ENCODE measurements around the gene PLAC8.
"Not testable (repeated sequence)": the region's sequence is repeated elsewhere in the genome, so short reads cannot be mapped to it uniquely, and the experiment has no call there.

The PLAC8 gene

DNA sequence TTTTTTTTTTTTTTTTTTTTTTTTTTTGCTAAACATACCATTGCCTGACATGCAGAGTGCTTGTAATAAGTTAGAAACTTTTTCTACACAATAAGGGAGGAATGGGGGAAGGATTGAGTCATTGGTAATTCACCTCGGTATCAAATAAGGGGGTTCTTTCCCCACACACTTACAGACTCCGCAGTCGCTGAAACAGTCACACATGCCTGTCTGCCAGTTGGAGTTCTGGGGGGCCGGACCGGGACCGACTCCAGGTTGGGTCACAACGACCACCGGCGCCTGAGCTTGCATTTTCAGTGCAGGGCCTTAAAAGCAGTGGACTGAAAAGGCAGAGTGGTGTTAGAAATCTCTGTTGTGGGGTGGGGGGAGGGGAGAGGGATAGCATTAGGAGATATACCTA is 6.9 kb downstream of the PLAC8 start:
- Histone ChIP-seq H3K9ac (ENCODE audit: low read depth, low read length) (no peak overlapping the region; the same call in 1 of the 2 replicates), H3K36me3 (ENCODE audit: insufficient read depth, low read length) (no peaks in the 10 kb centered on the region), H3K9me3 (ENCODE audit: control insufficient read depth, insufficient read depth, low read length) (no peaks in the 10 kb centered on the region), H3K4me1 (ENCODE audit: insufficient read depth, low read length) (peaks cover 3% of the 10 kb centered on the region; the same call in 1 of the 2 replicates)

DNA sequence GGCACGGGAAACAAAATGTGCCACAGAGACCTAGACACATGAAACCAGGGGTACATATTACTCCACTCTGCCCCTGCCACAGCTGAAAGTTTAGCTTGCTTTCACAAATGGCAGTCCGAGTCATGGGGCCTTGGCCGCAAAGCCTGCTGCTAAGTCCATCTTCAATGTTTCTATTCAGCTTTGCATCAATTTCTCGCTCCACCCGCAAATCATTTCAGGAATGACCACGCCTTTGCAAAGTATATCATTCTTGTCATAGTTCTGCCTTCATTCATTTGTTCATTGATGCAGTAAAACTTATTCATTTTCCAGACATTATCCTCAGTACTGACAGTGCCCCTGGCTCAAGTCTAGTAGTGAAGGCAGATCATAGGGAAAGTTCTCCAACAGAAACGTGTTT is 9.5 kb downstream of the PLAC8 start:
- no peaks in the 10 kb centered on the region for H3K9me3 ChIP-seq (ENCODE audit: control insufficient read depth, insufficient read depth, low read length)
- H3K9ac ChIP-seq (ENCODE audit: low read depth, low read length), result no peak overlapping the region
- H3K36me3 ChIP-seq (ENCODE audit: insufficient read depth, low read length), result no peaks in the 10 kb centered on the region
- peaks cover 3% of the 10 kb centered on the region; the same call in 1 of the 2 replicates for H3K4me1 ChIP-seq (ENCODE audit: insufficient read depth, low read length)

DNA sequence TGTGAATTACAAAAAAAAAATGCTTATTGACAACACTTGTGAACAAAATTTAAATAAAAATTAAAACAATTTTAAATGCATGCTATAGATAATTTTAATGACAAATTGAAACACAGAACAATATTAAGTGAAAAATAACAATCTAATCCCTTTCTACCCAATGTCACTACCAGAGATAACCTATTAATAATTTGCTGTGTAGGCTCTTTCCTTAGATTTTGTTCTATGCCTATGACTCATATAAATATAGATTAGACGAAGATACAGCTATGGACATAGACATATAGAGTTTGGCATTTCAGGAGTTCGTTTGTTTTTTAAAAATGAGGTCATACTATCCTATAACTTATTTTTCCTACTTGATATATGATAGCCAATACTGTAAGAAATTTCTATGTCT is 18.1 kb downstream of the PLAC8 start:
- Histone ChIP-seq H3K9ac (ENCODE audit: low read depth, low read length) (no peak overlapping the region), H3K4me1 (ENCODE audit: insufficient read depth, low read length) (no peaks in the 10 kb centered on the region), H3K36me3 (ENCODE audit: insufficient read depth, low read length) (no peaks in the 10 kb centered on the region), H3K9me3 (ENCODE audit: control insufficient read depth, insufficient read depth, low read length) (no peaks in the 10 kb centered on the region)

DNA sequence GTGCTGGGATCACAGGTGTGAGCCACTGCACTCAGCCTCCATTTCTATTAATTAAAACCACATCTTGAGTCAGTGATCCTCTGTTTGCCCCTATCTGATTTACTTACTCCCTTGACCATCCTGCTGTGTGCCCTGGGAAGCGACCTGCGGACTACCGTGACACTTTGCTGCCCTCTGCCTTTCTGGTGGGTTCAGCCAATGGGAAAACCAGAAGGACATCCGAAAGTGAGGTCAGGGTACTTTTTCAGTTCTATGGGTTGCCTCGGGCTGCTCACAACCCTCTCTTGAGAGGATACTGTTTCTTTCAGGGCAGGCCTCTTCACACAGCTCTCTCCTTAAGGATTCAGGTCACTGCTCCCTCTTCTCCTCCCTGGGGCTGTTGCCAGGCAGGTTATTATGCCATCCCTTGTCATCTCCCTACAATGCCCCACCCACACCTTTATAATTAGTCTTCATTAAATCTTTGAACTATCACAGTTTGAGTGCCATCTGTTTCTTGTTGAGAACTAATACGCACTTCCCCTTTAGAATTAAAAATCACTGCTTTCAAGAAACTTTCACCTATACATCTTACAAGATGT is 21.4 kb downstream of the PLAC8 start:
- H3K9ac ChIP-seq (ENCODE audit: low read depth, low read length), result no peak overlapping the region
- no peaks in the 10 kb centered on the region for H3K4me1 ChIP-seq (ENCODE audit: insufficient read depth, low read length)
- no peaks in the 10 kb centered on the region for H3K36me3 ChIP-seq (ENCODE audit: insufficient read depth, low read length)
- H3K9me3 ChIP-seq (ENCODE audit: control insufficient read depth, insufficient read depth, low read length), result no peaks in the 10 kb centered on the region

DNA sequence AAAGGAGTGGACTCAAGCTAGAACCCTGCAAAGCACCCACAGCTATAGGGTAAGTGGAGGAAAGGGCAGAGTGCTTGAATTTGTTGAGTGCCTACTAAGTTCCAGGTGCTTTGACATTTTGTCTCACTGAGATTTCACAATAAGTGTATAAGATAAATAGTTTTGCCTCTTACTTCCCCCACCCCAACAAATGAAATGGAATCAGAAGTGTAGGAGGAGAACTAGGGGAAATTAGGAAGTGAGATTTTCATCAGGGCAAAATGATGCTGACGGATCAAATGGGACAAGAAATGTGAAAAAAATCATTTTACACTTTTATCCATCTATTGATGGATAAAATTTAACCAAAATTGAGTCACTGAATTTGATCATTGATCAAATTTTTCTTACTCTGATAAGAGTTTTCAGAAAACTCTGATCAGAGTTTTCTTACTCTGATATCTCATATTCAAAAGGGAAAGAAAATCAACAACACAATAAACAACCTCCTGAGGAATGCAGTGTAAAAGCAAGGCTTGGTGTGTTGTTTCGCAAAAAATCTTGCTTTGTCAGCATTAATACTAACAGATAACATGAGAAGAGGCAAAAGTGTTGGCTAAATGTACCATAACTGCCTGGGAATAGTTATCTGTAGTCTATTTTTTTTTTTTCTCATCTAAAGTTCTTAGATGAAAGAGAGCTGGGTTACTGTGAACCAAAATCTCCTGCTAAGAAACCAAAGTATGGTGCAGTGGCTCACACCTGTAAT is 24.9 kb downstream of the PLAC8 start:
- H3K9me3 ChIP-seq (ENCODE audit: control insufficient read depth, insufficient read depth, low read length), result no peaks in the 10 kb centered on the region
- no peak overlapping the region for H3K9ac ChIP-seq (ENCODE audit: low read depth, low read length)
- no peaks in the 10 kb centered on the region for H3K36me3 ChIP-seq (ENCODE audit: insufficient read depth, low read length)
- no peaks in the 10 kb centered on the region for H3K4me1 ChIP-seq (ENCODE audit: insufficient read depth, low read length)

DNA sequence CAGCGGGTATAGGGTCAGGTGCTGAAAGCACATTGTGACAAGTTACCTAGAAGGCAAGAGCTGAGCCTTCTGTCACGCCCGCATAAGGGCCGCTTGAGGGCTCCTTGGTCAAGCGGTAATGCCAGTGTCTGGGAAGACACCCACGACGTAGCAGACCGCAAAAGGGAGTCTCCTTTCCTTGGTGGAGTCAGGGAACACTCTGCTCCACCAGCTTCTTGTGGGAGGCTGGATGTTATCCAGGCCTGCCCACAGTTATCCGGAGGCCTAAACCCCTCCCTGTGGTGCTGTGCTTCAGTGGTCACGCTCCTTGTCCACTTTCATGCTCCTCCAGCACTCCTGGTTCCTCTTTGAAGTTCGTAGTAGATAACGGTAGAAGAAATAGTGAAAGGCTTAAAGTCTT is 29.6 kb downstream of the PLAC8 start:
- H3K9ac ChIP-seq (ENCODE audit: low read depth, low read length); H3K9me3 ChIP-seq (ENCODE audit: control insufficient read depth, insufficient read depth, low read length); H3K4me1 ChIP-seq (ENCODE audit: insufficient read depth, low read length): not testable (repeated sequence)

DNA sequence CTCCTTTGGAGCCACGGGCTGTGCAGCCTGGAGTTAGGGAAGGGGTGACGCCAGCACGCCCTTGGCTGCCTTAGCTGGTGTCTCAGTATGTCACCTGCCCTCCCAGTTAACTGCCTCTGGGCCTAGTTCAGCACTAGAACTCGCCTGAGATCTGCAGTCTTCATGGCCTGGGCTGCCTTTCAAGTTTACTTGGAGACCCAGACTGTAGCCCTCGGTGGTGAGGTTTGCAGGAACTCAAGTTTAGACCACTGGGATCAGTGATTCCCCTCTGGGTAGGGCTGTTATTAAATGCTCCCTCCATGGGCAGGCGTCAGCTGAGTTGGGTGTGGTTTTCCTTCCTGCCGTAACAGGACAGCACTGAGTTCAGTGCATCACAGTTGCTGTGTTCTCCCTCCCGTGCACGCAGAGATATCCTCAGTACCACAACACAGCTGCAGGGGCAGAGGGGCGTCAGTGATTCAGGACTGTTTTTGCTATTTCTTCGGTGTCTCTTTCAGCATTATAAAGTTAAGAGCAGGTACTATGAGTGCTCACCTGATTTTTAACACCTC is 30.5 kb downstream of the PLAC8 start:
- Histone ChIP-seq H3K4me1 (ENCODE audit: insufficient read depth, low read length) (no peaks in the 10 kb centered on the region), H3K9ac (ENCODE audit: low read depth, low read length) (no peak overlapping the region), H3K36me3 (ENCODE audit: insufficient read depth, low read length) (no peaks in the 10 kb centered on the region), H3K9me3 (ENCODE audit: control insufficient read depth, insufficient read depth, low read length) (no peaks in the 10 kb centered on the region)

More for the DNA sequence above, 29.6 kb downstream of the PLAC8 start:
- not testable (repeated sequence) for H3K36me3 ChIP-seq (ENCODE audit: insufficient read depth, low read length)

DNA sequence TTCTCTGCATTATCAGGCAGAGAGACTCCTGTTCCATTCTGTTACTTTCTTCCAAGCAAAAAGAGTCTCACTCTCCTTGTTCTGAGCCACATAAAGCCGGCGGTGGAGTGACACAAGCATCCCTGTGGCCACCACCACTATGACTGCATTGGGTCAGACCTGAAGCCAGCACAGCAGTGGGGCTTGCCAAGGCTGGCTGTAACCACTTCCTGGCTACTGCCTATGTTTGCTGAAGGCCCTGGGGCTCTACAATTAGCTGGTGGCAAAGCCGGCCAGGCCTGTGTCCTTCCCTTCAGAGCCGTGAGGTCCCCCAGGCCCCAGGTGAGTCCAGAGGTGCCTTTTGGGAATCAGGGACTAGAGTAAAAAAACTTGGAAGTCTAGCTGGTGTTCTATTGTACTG is 31.8 kb downstream of the PLAC8 start:
- H3K9ac ChIP-seq (ENCODE audit: low read depth, low read length), result no peak overlapping the region
- no peaks in the 10 kb centered on the region for H3K9me3 ChIP-seq (ENCODE audit: control insufficient read depth, insufficient read depth, low read length)
- no peaks in the 10 kb centered on the region for H3K36me3 ChIP-seq (ENCODE audit: insufficient read depth, low read length)
- H3K4me1 ChIP-seq (ENCODE audit: insufficient read depth, low read length), result no peaks in the 10 kb centered on the region

DNA sequence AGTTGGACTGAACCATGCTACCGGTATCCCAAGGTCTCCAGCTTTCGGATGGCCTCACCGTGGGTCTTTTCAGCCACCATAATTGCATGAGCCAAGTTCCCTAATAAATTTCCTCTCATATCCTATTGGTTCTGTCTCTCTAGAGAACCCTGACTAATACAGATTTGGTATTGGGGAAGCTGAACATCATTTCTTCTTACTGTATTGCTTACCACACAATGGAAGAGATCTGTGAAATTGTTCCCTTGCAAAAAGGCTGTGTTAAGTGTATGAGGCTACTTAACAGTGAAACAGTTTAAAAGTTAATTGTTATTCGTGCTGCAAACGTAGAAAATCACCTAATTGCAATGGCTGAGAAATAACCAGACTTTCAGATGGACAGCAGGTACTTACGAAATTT is 34.0 kb downstream of the PLAC8 start:
- H3K9ac ChIP-seq (ENCODE audit: low read depth, low read length), result no peak overlapping the region
- H3K9me3 ChIP-seq (ENCODE audit: control insufficient read depth, insufficient read depth, low read length), result no peaks in the 10 kb centered on the region
- peaks cover 4% of the 10 kb centered on the region; the same call in 1 of the 2 replicates for H3K36me3 ChIP-seq (ENCODE audit: insufficient read depth, low read length)
- H3K4me1 ChIP-seq (ENCODE audit: insufficient read depth, low read length), result no peaks in the 10 kb centered on the region

DNA sequence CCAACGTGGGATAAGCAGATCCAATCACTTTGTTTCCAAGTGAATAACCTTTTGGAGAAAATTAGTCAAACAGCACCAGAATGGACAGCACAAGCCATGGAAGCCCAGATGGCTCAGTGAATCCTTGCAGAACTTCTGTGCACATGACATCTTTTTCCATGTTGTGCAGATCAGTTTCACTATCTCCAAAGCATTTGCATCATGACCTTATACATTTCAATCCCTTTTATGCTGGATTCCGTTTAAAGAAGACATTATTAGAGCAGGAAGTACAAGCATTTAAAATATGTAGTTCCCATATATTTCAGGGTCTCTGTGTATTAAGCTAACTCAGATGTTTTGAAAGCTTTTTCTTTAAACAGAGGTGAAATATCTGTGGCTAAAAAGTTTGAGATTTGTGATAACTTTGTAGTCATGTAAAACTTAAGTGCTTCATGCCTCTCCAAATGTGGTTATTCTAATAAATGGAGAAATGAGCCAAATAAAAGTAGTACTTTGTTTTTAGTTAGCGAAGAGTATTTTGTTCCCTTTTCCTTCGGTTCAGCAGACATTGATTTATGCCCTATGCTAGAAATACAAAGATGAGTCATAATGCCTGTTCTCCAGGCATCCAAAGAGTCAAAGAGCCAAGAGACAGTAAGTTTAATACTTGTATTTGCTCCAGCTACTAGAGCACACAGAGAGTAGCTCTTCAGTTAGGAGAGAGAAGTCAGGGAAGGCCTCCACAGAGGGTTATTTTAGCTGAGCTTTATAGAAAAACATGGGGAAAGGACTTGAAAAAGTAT is 39.0 kb downstream of the PLAC8 start:
- H3K36me3 ChIP-seq (ENCODE audit: insufficient read depth, low read length), result peaks cover 8% of the 10 kb centered on the region; the same call in 1 of the 2 replicates
- H3K4me1 ChIP-seq (ENCODE audit: insufficient read depth, low read length), result no peaks in the 10 kb centered on the region
- H3K9ac ChIP-seq (ENCODE audit: low read depth, low read length), result no peak overlapping the region
- no peaks in the 10 kb centered on the region for H3K9me3 ChIP-seq (ENCODE audit: control insufficient read depth, insufficient read depth, low read length)

DNA sequence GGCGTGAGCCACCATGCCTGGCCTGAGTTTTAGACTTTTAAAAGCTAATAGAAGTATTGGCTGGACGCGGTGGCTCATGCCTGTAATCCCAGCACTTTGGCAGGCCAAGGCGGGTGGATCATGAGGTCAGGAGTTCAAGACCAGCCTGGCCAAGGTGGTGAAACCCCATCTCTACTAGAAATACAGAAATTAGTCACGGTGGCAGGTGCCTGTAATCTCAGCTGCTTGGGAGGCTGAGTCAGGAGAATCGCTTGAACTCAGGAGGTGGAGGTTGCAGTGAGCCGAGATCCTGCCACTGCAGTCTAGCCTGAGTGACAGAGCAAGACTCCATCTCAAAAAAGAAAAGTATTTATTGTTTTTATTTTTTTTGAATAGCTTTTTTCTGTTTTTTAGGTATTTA is 39.7 kb downstream of the PLAC8 start:
- not testable (repeated sequence) for H3K36me3 ChIP-seq (ENCODE audit: insufficient read depth, low read length); H3K9ac ChIP-seq (ENCODE audit: low read depth, low read length)

DNA sequence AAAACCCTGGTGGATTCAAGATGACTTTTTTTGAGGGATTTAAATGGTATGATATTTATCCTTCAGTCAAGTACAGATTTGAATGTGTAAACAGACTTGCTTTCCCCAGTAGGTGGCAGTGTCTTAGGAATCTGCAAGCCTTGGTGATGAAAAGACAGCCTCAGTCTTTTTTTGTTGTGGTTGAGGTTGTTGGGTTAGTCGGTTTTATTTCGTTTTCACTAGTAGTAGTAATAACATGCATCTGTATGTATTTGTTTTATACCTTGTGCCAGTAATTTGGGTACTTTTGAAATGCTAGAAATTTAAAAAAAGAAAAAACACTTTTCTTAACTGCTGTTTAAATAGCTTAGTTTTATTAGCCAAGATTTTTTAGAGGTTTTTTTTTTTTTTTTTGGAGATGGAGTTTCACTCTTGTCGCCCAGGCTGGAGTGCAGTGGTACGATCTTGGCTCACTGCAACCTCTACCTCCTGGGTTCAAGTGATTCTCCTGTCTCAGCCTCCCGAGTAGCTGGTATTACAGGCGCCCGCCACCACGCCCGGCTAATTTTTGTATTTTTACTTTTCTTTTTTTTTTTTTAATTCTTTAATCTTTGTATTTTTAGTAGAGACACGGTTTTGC is 40.3 kb downstream of the PLAC8 start:
- Histone ChIP-seq H3K9ac (ENCODE audit: low read depth, low read length) (no peak overlapping the region), H3K36me3 (ENCODE audit: insufficient read depth, low read length) (peaks cover 8% of the 10 kb centered on the region; the same call in 1 of the 2 replicates)

More for the DNA sequence above, 39.7 kb downstream of the PLAC8 start:
- H3K9me3 ChIP-seq (ENCODE audit: control insufficient read depth, insufficient read depth, low read length); H3K4me1 ChIP-seq (ENCODE audit: insufficient read depth, low read length): not testable (repeated sequence)

DNA sequence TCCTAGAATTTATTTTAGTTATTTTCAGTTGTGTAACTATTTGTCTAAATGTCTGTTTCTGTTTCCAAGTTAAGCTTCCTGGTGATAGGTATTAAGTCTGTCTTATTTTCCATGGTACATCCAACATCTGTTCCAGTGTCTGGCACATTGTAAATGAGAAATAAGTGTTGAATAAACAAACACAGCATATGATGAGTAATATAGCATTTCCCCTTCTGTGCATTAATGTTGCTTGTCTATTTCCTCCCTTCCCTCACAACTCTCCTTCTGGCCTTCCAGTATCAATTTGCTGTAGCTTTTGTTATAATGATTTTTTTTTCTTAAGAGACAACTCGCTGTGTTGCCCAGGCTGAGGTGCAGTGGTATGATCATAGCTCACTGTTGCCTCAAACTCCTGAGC is 43.4 kb downstream of the PLAC8 start:
- Histone ChIP-seq H3K4me1 (ENCODE audit: insufficient read depth, low read length) (no peaks in the 10 kb centered on the region), H3K36me3 (ENCODE audit: insufficient read depth, low read length) (peaks cover 8% of the 10 kb centered on the region; the same call in 1 of the 2 replicates), H3K9ac (ENCODE audit: low read depth, low read length) (no peak overlapping the region), H3K9me3 (ENCODE audit: control insufficient read depth, insufficient read depth, low read length) (no peaks in the 10 kb centered on the region)

More for the DNA sequence above, 40.3 kb downstream of the PLAC8 start:
- H3K9me3 ChIP-seq (ENCODE audit: control insufficient read depth, insufficient read depth, low read length), result no peaks in the 10 kb centered on the region
- no peaks in the 10 kb centered on the region for H3K4me1 ChIP-seq (ENCODE audit: insufficient read depth, low read length)

DNA sequence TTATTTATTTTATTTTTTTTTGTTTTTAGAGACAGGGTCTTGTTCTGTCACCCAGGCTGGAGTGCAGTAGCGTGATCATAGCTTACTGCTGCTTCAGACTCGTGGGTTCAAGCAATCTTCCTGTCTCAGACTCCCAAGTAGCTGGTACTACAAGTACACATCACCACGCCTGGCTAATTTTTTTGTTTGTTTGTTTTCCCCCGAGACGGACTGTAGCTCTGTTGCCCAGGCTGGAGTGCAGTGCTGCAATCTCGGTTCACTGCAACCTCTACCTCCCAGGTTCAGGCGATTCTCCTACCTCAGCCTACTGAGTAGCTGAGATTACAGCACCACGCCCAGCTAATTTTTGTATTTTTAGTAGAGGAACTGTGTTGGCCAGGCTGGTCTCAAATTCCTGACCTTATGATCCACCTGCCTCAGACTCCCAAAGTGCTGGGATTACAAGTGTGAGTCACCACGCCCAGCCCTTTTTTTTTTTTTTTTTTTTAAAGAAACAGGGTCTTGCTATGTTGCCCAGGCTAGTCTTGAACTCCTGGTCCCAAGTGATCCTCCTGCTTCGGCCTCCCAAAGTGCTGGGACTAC is 47.4 kb downstream of the PLAC8 start:
- Histone ChIP-seq H3K9me3 (ENCODE audit: control insufficient read depth, insufficient read depth, low read length) (no peaks in the 10 kb centered on the region), H3K9ac (ENCODE audit: low read depth, low read length) (no peak overlapping the region), H3K36me3 (ENCODE audit: insufficient read depth, low read length) (no peaks in the 10 kb centered on the region), H3K4me1 (ENCODE audit: insufficient read depth, low read length) (no peaks in the 10 kb centered on the region)

Measured in ES-I3 (cell line).